Tibial nerve (tissue), 4 donors: ENCODE data around the gene BHLHA9. TPM values are rescaled to one million over a fixed set of nuclear protein-coding genes. Genes with fewer than 3 reads are reported as not detected.
A peak's percentile ranks its signal among the peaks of the same experiment; 100 is the strongest.

Source experiments
- DNase-seq, 2 donors: peaks; one replicate each; pipeline ENCODE4 v3.0.0-alpha.2; 2019; ENCODE audit warnings: low spot score in 2 of 2
- H3K27ac ChIP-seq, 4 donors: fragments of 200-600 bp; sonication (generic) in 3 of 4; one replicate each; pipeline ENCODE4 v1.5.1; 2017 to 2019; ENCODE audit warnings: mild to moderate bottlenecking in 1 of 4
- H3K27me3 ChIP-seq, 2 donors: fragments of 200-600 bp; sonication (generic) in 1 of 2; one replicate each; pipeline versions ENCODE4 v1.5.1 to v1.6.0; 2017 to 2019
- H3K36me3 ChIP-seq, 3 donors: fragments of 200-600 bp; sonication (generic); one replicate each; pipeline ENCODE4 v1.5.1; 2018 to 2019
- H3K4me1 ChIP-seq, 4 donors: fragments of 200-600 bp; sonication (generic) in 3 of 4; one replicate each; pipeline ENCODE4 v1.5.1; 2017 to 2019
- H3K4me3 ChIP-seq, 4 donors: fragments of 200-600 bp; sonication (generic) in 3 of 4; one replicate each; pipeline ENCODE4 v1.5.1; 2017 to 2019; ENCODE audit warnings: mild to moderate bottlenecking in 1 of 4, moderate library complexity in 1 of 4
- H3K9me3 ChIP-seq, 4 donors: fragments of 200-600 bp; sonication (generic) in 3 of 4; one replicate each; pipeline ENCODE4 v1.5.1; 2017 to 2019
- EP300 ChIP-seq, 2 donors: sonication (generic); formaldehyde crosslinking; IDR thresholded peaks; one replicate each; pipeline ENCODE4 v1.6.1; 2017; ENCODE audit warnings: antibody characterized with exemption in 2 of 2, mild to moderate bottlenecking in 1 of 2
- POLR2A ChIP-seq, 2 donors: fragments of 450-650 bp; IDR thresholded peaks; one replicate each; pipeline ENCODE4 v1.6.1; 2017; ENCODE audit warnings: antibody characterized with exemption in 2 of 2, mild to moderate bottlenecking in 2 of 2, moderate library complexity in 2 of 2
- WGBS, 2 donors: methylation state at CpG; one replicate each; pipeline ENCODE4 v1.1.5; 2018; 5-methylcytosine and 5-hydroxymethylcytosine counted together
- total RNA-seq, 4 donors: library from RNA; depleted of rRNA; stranded (reverse); fragments of >200 nt; gene quantifications; one replicate each; pipeline ENCODE4 v1.1.0, GENCODE V29; 2016
- TF ChIP-seq, protein P1 (sequence below), 5 experiments: fragments of 200-600 bp in 3 of 5; fragments of 450-650 bp in 2 of 5; sonication (generic) in 3 of 5; IDR thresholded peaks; one replicate each; pipeline ENCODE4 v1.5.1; 2016 to 2019; ENCODE audit warnings: antibody characterized with exemption in 5 of 5, mild to moderate bottlenecking in 3 of 5, moderate library complexity in 2 of 5

The BHLHA9 gene
- total RNA-seq, 4 donors from 2014 or later: not detected

DNA sequence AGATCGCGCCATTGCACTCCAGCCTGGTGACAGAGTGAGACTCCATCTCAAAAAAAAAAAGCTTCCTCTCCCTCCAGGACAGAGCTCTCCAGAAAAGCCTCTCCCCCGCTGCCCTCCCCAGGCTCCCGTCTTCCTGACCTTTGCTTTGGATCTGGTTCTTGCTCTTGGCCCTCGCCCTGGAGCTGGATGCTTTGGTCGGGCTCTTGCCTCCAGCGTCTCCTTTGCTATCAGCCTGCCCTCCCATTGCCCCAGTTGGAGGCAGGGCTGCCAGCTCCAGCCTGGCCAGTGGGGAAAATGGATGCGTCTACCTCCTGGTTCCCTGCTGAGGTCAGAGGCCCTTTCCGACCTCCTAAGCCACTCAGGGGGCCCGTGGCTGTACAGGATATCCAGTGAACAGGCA is 45.2 kb downstream of the BHLHA9 start:
- Histone ChIP-seq H3K36me3 (no peaks in the 10 kb centered on the region), H3K27me3 (peaks cover 0 to 30% of the 10 kb centered on the region in 2 donors), H3K27ac (no peak overlapping the region), H3K4me3 (no peak overlapping the region), H3K4me1 (no peaks in the 10 kb centered on the region), H3K9me3 (no peaks in the 10 kb centered on the region)
- TF ChIP-seq, protein P1, sequence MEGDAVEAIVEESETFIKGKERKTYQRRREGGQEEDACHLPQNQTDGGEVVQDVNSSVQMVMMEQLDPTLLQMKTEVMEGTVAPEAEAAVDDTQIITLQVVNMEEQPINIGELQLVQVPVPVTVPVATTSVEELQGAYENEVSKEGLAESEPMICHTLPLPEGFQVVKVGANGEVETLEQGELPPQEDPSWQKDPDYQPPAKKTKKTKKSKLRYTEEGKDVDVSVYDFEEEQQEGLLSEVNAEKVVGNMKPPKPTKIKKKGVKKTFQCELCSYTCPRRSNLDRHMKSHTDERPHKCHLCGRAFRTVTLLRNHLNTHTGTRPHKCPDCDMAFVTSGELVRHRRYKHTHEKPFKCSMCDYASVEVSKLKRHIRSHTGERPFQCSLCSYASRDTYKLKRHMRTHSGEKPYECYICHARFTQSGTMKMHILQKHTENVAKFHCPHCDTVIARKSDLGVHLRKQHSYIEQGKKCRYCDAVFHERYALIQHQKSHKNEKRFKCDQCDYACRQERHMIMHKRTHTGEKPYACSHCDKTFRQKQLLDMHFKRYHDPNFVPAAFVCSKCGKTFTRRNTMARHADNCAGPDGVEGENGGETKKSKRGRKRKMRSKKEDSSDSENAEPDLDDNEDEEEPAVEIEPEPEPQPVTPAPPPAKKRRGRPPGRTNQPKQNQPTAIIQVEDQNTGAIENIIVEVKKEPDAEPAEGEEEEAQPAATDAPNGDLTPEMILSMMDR (IDR thresholded peaks at IDR 0.05): no peak
- TF ChIP-seq POLR2A (IDR thresholded peaks at IDR 0.05): no peak
- TF ChIP-seq EP300 (IDR thresholded peaks at IDR 0.05): no peak
- DNase-seq: no peak
- WGBS, 2 donors: 59 to 61% methylated on average over 9 to 10 of the region's 10 CpGs

- H3K27ac ChIP-seq: no peak overlapping the region
- H3K36me3 ChIP-seq: no peaks in the 10 kb centered on the region
- no peaks in the 10 kb centered on the region for H3K9me3 ChIP-seq
- TF ChIP-seq POLR2A (IDR thresholded peaks at IDR 0.05) (no peak), EP300 (IDR thresholded peaks at IDR 0.05) (peak in 1 of 2 donors; percentile 12)
- no peaks in the 10 kb centered on the region for H3K4me1 ChIP-seq
- no peak for DNase-seq
- 40 to 53% methylated on average over 8 to 10 of the region's 10 CpGs for WGBS, 2 donors
- H3K4me3 ChIP-seq: no peak overlapping the region
- peaks cover 0 to 30% of the 10 kb centered on the region in 2 donors for H3K27me3 ChIP-seq
These were observed 45.7 kb downstream of the BHLHA9 start for GRCh38 chr17:1315891-1316403.

Other genes with a start within 250 kb of the BHLHA9 start
- gene ABR, start 90.5 kb upstream of the BHLHA9 start, total RNA-seq: 100 to 1,000 TPM in 2 of 4 donors, 10 to 100 TPM in 2; 88.8 to 193 (median 133) TPM
- 10 to 100 TPM in 3 of 4 donors, 1 to 10 TPM in 1; 9.8 to 62.4 (median 24.2) TPM for gene TRARG1, start 9.2 kb downstream of the BHLHA9 start, total RNA-seq
- 100 to 1,000 TPM; 581 to 765 (median 678) TPM for gene YWHAE, start 129.8 kb downstream of the BHLHA9 start, total RNA-seq
- gene CRK, start 185.8 kb downstream of the BHLHA9 start, total RNA-seq: 10 to 100 TPM; 65.1 to 72.0 (median 70.0) TPM
- gene MYO1C, start 222.2 kb downstream of the BHLHA9 start, total RNA-seq: 100 to 1,000 TPM; 184 to 305 (median 226) TPM
- 100 to 1,000 TPM in 2 of 4 donors, 10 to 100 TPM in 2; 67.9 to 110 (median 95.2) TPM for gene INPP5K, start 246.2 kb downstream of the BHLHA9 start, total RNA-seq